Measurements from ENCODE around the gene KIF1C.

DNA sequence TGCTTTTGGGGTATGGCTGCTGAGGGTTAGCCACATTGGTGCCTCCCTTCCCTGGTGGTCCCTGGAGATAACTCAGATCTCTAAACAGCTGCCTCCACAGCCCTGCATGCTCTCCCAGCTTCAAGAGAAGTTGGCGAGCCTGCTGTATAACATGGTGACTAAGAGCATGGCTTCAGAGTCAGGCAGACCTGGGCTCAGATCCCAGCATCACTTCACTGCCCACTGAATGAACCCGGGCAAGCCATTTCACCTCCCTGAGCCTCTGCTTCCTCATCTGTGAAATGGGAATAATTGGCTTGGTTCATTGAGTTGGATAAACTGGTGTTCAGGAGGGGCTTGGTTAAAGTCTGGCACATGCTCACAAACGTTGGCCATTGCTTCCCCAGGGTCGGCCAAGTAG is 16.6 kb downstream of the KIF1C start:
- TF ChIP-seq, protein P1, sequence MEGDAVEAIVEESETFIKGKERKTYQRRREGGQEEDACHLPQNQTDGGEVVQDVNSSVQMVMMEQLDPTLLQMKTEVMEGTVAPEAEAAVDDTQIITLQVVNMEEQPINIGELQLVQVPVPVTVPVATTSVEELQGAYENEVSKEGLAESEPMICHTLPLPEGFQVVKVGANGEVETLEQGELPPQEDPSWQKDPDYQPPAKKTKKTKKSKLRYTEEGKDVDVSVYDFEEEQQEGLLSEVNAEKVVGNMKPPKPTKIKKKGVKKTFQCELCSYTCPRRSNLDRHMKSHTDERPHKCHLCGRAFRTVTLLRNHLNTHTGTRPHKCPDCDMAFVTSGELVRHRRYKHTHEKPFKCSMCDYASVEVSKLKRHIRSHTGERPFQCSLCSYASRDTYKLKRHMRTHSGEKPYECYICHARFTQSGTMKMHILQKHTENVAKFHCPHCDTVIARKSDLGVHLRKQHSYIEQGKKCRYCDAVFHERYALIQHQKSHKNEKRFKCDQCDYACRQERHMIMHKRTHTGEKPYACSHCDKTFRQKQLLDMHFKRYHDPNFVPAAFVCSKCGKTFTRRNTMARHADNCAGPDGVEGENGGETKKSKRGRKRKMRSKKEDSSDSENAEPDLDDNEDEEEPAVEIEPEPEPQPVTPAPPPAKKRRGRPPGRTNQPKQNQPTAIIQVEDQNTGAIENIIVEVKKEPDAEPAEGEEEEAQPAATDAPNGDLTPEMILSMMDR (conservative IDR thresholded peaks at IDR 0.05; ENCODE audit: low read length): no peak
- TF ChIP-seq EZH2phosphoT487 (IDR thresholded peaks at IDR 0.05; ENCODE audit: borderline replicate concordance, low read depth, low read length): no peak

Measured in OCI-LY7 (cell line).